Measurements from ENCODE around the gene SYK. TPM values are rescaled to one million over a fixed set of nuclear protein-coding genes. Genes with fewer than 3 reads are reported as not detected.

SYK gene
- total RNA-seq, 1 experiment from 2014 or later = 9.0 TPM

- no peaks in the 10 kb centered on the region for H3K79me2 ChIP-seq (ENCODE audit: insufficient read depth, low read length)
Measured at GRCh38 chr9:90927496-90927895, 125.9 kb downstream of the SYK start.

More at GRCh38 chr9:90927496-90927895, 125.9 kb downstream of the SYK start:
- Histone ChIP-seq H3K9me3 (ENCODE audit: control insufficient read depth in 1 of 2, insufficient read depth in 1 of 2, low read depth in 1 of 2, low read length in 2 of 2) (no peaks in the 10 kb centered on the region), H2AFZ (ENCODE audit: low read depth, low read length, poor library complexity, severe bottlenecking) (no peak overlapping the region), H4K20me1 (ENCODE audit: insufficient read depth) (no peaks in the 10 kb centered on the region), H3K4me1 (ENCODE audit: control insufficient read depth in 1 of 2, insufficient read depth in 2 of 2, low read length in 2 of 2) (no peaks in the 10 kb centered on the region), H3K36me3 (ENCODE audit: control insufficient read depth in 1 of 2, insufficient read depth in 2 of 2, low read length in 2 of 2) (no peaks in the 10 kb centered on the region), H3K9ac (ENCODE audit: low read length) (no peak overlapping the region), H3K9me2 (ENCODE audit: insufficient read depth) (no peaks in the 10 kb centered on the region), H3K27me3 (ENCODE audit: insufficient read depth, low read length) (no peaks in the 10 kb centered on the region), H3K4me2 (ENCODE audit: low read length) (no peak overlapping the region), H3K4me3 (replicated peaks in 1 of 2; ENCODE audit: low read depth in 1 of 2, low read length in 2 of 2) (no peak overlapping the region), H3K27ac (ENCODE audit: low read depth, low read length) (no peak overlapping the region)
- ATAC-seq (no peak), DNase-seq (ENCODE audit: low read depth, low spot score) (no peak)
- intact Hi-C loops (cut with micrococcal nuclease) = no loop called here
- ChIA-PET CTCF (no interaction called here), RAD21 (ENCODE audit: low non-redundant PET in 1 of 2, low total read pairs in 2 of 2, uncharacterized antibody in 2 of 2, unreplicated experiment in 2 of 2) (no interaction called here), POLR2A (no interaction called here)
- TF ChIP-seq ZBTB33 (IDR thresholded peaks at IDR 0.05; ENCODE audit: extremely low read depth, insufficient replicate concordance, low read length) (no peak), ZNF274 (IDR thresholded peaks at IDR 0.05; ENCODE audit: low read depth, low read length) (no peak), SP1 (IDR thresholded peaks at IDR 0.05; ENCODE audit: low read depth) (no peak), RAD21 (IDR thresholded peaks at IDR 0.05; ENCODE audit: low read depth) (no peak), MAX (IDR thresholded peaks at IDR 0.05) (no peak), SRF (IDR thresholded peaks at IDR 0.05; ENCODE audit: low read depth) (no peak), ELF1 (IDR thresholded peaks at IDR 0.05; ENCODE audit: borderline replicate concordance, low read depth) (no peak), YY1 (IDR thresholded peaks at IDR 0.05; ENCODE audit: extremely low read depth, insufficient replicate concordance, low read depth, low read length) (no peak), CTCF (IDR thresholded peaks at IDR 0.05 in 2 of 3, conservative IDR thresholded peaks at IDR 0.05 in 1 of 3; ENCODE audit: borderline replicate concordance in 1 of 3, insufficient read depth in 1 of 3, low read depth in 2 of 3, low read length in 2 of 3) (no peak), REST (IDR thresholded peaks at IDR 0.05; ENCODE audit: low read depth) (no peak), CEBPB (IDR thresholded peaks at IDR 0.05; ENCODE audit: low read depth) (no peak), EGR1 (IDR thresholded peaks at IDR 0.05; ENCODE audit: low read depth) (no peak), POLR2AphosphoS5 (IDR thresholded peaks at IDR 0.05; ENCODE audit: low read depth, low read length) (no peak), ZFX (IDR thresholded peaks at IDR 0.05) (no peak), EZH2 (IDR thresholded peaks at IDR 0.05) (no peak)
- BruUV-seq (replicated peaks) = no TSS peak

Measured in HCT116 (cell line).